ENCODE measurements around the gene PTPRK. TPM values are rescaled to one million over a fixed set of nuclear protein-coding genes. Genes with fewer than 3 reads are reported as not detected.

Gene PTPRK
- total RNA-seq, 1 donor from 2014 or later: 117 TPM

DNA sequence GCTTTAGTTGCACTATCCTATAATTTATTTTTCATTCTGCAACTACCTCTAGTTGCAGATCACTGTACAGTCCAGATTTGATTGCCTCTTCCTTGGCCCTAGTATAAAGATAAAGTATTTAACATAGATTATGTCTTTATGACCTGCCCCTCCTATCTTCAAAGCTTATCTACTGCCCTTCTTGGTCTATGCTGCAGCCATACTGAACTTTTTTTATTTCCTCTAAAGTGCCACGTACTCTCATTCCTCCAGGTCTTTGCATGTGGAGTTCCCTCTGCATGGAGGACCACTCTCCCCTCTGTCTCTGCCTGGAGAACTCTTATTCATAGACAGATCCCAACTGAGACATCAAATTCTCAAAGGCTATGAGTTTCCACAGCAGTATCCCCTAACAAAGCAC is 168.0 kb downstream of the PTPRK start:
- no peak for TF ChIP-seq CTCF (IDR thresholded peaks at IDR 0.05; ENCODE audit: insufficient read depth, low read length, poor library complexity, severe bottlenecking)
- Histone ChIP-seq H3K36me3 (ENCODE audit: control insufficient read depth, insufficient read depth, low read length) (no peaks in the 10 kb centered on the region), H3K27me3 (ENCODE audit: control insufficient read depth, insufficient read depth, low read length) (no peaks in the 10 kb centered on the region), H3K4me3 (ENCODE audit: low read depth, low read length) (no peak overlapping the region)
- DNase-seq (ENCODE audit: low read depth): no peak

GRCh38 chr6:128351255-128351514 is 169.2 kb downstream of the PTPRK start:
- TF ChIP-seq CTCF (IDR thresholded peaks at IDR 0.05; ENCODE audit: insufficient read depth, low read length, poor library complexity, severe bottlenecking): no peak
- DNase-seq (ENCODE audit: low read depth): no peak
- no peaks in the 10 kb centered on the region for H3K36me3 ChIP-seq (ENCODE audit: control insufficient read depth, insufficient read depth, low read length)
- H3K27me3 ChIP-seq (ENCODE audit: control insufficient read depth, insufficient read depth, low read length): no peaks in the 10 kb centered on the region
- no peak overlapping the region for H3K4me3 ChIP-seq (ENCODE audit: low read depth, low read length)

- H3K4me3 ChIP-seq (ENCODE audit: low read depth, low read length): no peak overlapping the region
- peak; percentile 44 for DNase-seq (ENCODE audit: low read depth)
- TF ChIP-seq CTCF (IDR thresholded peaks at IDR 0.05; ENCODE audit: insufficient read depth, low read length, poor library complexity, severe bottlenecking): no peak
Measured at GRCh38 chr6:128350416-128351254, 169.8 kb downstream of the PTPRK start.

DNA sequence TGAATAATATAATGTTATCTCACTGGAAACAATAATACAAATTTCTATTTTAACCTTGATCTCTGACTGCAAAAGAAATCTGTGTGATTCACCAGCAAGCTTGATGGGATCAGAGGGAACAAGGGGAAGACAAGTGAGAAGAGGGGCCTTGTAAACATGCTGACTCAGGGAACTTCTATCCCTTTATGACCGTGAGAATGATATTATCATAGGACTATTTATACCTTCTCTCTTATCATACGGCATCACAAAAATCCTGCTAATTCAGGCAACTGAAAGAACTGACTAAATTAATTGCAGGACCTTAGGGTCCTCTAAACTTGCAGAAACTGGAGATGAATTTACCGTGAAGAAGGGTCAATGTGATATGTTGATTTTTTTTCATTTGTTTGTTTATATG is 173.3 kb downstream of the PTPRK start:
- H3K27me3 ChIP-seq (ENCODE audit: control insufficient read depth, insufficient read depth, low read length): no peaks in the 10 kb centered on the region
- H3K36me3 ChIP-seq (ENCODE audit: control insufficient read depth, insufficient read depth, low read length): no peaks in the 10 kb centered on the region
- TF ChIP-seq CTCF (IDR thresholded peaks at IDR 0.05; ENCODE audit: insufficient read depth, low read length, poor library complexity, severe bottlenecking): no peak
- no peak overlapping the region for H3K4me3 ChIP-seq (ENCODE audit: low read depth, low read length)
- DNase-seq (ENCODE audit: low read depth): no peak

More at GRCh38 chr6:128350416-128351254, 169.8 kb downstream of the PTPRK start:
- Histone ChIP-seq H3K36me3 (ENCODE audit: control insufficient read depth, insufficient read depth, low read length) (no peaks in the 10 kb centered on the region), H3K27me3 (ENCODE audit: control insufficient read depth, insufficient read depth, low read length) (no peaks in the 10 kb centered on the region)

GRCh38 chr6:128346569-128346968 is 173.8 kb downstream of the PTPRK start:
- no peaks in the 10 kb centered on the region for H3K27me3 ChIP-seq (ENCODE audit: control insufficient read depth, insufficient read depth, low read length)
- DNase-seq (ENCODE audit: low read depth): no peak
- H3K36me3 ChIP-seq (ENCODE audit: control insufficient read depth, insufficient read depth, low read length): no peaks in the 10 kb centered on the region

More at GRCh38 chr6:128346569-128346968, 173.8 kb downstream of the PTPRK start:
- H3K4me3 ChIP-seq (ENCODE audit: low read depth, low read length): no peak overlapping the region
- no peak for TF ChIP-seq CTCF (IDR thresholded peaks at IDR 0.05; ENCODE audit: insufficient read depth, low read length, poor library complexity, severe bottlenecking)
